HG03469 (cell line): ENCODE data around the gene ATXN10.

Experiments used
- ATAC-seq: cut with Tn5 transposase; IDR thresholded peaks from one replicate; pipeline ENCODE4 v1.9.1; 2021; ENCODE audit warnings: mild to moderate bottlenecking, moderate library complexity, moderate number of reproducible peaks; ENCODE audit not compliant: unreplicated experiment

Gene ATXN10

DNA sequence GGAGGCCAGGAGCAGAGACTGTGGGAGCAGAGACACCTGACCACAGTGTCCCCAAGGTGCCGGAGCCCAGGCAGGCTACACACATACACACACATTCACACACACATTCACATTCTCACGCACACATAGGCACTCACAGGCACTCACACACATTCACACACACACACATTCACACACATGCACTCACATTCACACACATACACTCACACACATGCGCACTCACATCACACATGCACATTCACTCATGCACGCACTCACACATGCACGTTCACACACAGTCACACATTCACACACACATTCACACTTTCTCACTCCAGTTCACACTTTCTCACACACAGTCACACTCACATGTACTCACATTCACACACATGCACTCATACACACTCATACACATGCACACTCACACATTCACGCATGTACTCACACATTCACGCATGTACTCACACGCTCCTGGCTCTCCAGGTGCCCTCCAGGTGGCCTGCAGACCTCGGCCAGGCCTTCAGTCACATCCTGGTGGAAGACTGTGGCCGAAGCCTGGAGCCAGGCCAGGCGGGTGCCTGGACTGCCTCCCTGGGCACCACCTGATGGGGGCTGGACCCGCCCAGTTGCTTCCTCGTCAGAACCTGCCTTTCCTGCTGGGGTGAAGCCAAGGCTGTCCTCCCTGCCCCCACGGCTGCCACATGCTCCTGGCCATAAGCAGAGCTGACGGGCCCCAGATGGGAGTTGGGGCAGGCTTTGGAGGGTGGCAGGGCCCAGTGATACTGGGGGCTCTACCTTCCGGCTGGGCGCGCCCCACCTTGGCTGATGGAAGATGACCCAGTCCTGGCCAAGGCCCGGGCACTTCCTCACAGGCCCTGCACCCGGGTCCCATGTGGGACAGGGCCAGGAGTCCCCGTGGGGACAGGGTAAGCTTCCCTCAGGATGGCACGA lies 215.8 kb downstream of the ATXN10 start:
- no peak for ATAC-seq

- no peak for ATAC-seq
Observed at GRCh38 chr22:45888221-45889092, 216.8 kb downstream of the ATXN10 start.

DNA sequence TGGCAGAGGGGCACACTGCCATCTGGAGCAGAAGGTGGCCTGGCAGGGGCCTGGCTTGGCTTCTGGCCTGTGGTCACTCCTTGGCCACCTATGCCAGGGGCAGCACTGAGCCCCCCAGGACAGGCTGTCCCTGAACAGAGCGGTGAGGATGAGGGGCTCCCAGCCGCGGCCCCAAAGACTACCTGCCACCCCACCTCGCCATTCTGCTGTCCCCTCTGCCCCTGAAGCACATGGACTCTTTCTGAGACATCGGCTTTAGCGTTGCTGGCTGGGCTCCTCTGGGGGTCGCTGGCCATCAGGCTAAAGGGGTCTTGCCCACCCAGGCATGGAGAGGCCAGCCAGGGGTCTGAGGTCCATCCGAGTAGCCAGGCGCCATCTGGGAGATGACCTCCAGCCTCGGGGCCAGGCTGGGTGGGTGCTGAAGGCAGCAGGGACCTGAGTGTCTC lies 217.5 kb downstream of the ATXN10 start:
- ATAC-seq = no peak

- ATAC-seq = no peak
Observed at GRCh38 chr22:45889539-45890350, 218.1 kb downstream of the ATXN10 start.

- ATAC-seq = no peak
Observed at GRCh38 chr22:45890351-45890635, 218.7 kb downstream of the ATXN10 start.

GRCh38 chr22:45891021-45891421 lies 219.4 kb downstream of the ATXN10 start:
- no peak for ATAC-seq

DNA sequence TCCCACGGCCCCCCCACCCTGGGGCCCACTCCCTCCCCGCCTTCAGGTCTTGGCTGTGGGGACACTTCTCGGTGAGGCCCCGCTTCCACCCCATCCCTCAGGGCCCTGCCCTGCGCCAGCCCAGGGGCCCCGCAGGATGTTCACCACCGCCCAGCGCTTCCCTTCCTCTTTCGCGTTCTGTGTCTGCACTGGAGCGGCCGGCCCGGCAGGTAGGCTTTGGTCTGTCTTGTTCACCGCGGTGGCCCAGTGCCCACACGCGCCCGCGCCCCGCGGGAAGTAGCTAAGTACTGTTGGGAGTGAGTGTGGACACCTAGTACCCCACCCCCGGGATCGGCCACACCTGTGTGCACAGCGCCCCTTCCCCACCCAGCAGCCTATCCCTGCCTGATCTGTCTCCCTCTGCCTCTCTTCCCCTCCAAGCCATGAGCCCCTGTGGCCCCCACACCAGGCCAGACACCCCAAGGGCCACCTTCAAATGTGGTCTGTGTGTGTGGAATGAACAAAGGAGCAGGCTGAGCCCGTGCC lies 219.9 kb downstream of the ATXN10 start:
- no peak for ATAC-seq

DNA sequence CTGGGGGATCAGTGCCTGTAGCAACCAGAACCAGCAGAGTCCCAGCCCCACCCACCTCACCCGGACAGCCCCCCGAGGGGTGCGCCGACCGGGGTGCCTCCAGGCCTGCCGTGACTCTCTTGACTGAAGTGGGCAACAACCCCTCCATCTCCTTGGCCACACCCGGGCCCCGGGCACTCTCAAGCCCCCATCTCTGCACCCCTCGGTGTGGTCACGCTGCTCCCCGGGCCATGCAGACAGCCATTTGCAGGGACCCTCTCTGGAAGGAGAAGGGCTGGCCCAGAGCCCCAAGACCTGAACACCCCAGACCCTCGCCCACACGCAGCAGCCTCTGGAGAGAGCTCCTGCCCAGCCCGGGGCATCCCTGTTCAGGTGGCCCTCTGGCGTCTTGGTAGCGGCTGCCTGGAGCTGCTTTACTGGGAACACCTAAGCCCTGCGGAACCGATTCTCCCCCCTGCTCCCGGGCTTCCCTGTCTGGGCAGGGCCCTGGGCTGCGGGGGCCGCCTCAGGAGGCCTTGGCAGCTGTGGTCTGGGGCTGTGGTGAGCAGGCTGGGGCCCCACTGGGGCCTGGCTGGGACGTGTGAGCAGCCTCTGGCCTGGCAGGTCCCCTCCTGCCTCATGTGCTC lies 220.5 kb downstream of the ATXN10 start:
- no peak for ATAC-seq

DNA sequence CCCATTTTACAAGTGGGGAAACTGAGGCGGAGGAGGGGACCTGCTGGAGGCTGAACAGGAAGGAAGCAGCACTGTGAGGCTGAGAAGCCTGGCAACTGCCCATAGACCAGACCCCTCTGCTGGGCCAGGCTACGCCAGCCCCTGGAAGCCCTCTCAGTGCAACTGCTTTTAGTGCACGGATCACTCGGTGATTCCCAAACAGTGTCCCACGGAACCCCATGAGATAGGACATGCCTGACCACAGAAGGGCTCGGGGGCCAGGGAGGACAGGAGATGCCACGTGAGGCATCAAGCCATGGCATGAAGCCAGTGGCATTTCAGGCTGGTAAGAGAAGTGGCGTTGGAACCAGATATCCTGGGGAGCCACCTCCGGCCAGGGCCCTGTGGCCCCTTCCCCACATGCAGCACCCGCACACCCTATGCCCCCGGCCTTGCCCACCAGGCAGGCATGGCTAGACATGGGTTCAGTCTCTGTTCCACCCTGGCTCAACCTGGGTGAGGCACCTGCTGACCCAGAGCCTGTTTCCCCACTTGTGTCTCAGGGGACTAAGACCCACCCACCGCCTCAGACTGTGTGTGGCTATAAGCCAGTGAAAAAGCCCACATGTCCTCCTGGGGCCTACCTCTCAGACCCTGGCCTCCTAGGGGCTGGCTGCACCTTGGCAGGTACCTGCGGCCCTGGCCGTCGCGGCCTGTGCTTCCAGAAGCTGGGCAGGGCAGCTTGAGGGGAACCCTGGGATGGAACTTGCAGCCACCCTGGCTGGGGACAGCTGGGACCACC lies 221.2 kb downstream of the ATXN10 start:
- ATAC-seq = no peak

DNA sequence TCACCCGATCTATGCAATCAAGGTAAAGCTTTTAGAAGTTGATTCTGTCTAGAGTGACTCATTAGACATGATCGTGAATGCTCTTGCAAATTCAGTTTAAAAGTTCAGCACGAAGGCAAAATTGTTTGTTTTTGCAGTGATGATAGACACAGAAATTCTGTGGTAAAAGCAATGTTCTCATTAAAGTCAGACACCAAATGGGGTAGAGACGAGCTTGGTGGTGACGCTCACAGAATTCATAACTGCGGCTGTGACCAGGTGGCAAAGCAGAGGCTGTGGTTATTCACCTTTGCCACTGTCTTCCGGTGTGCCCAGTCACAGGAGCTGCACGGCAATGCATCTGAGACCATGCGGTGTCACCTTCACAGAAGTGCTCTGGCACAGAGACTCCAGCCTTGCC lies 221.9 kb downstream of the ATXN10 start:
- ATAC-seq = no peak
